Smooth muscle cell of the brain vasculature (primary cell): ENCODE results near the gene ARL14EPL.

ENCODE experiments used
- DNase-seq: peaks from one replicate; pipeline ENCODE4 v3.0.0-alpha.2; 2012; ENCODE audit warnings: low read depth, low spot score

Gene ARL14EPL

GRCh38 chr5:116032094-116032517 lies at the start of gene ARL14EPL:
ARL14EPL (plus strand) TSS chr5:116032472; CDS start chr5:116051466, 18,994 bp downstream.
- peak; percentile 67 for DNase-seq

GRCh38 chr5:115983519-115983918 lies 48.8 kb upstream of the ARL14EPL start:
- DNase-seq = no peak

- no peak for DNase-seq
Measured at GRCh38 chr5:115985802-115986757, 46.2 kb upstream of the ARL14EPL start.

GRCh38 chr5:115988002-115988401 lies 44.3 kb upstream of the ARL14EPL start:
- DNase-seq = no peak

GRCh38 chr5:115992848-115993350 lies 39.4 kb upstream of the ARL14EPL start:
- DNase-seq = no peak

- no peak for DNase-seq
Measured at GRCh38 chr5:115995351-115995750, 36.9 kb upstream of the ARL14EPL start.

- DNase-seq = no peak
Measured at GRCh38 chr5:116002116-116002906, 30.0 kb upstream of the ARL14EPL start.

- DNase-seq = no peak
Measured at GRCh38 chr5:116004248-116004647, 28.0 kb upstream of the ARL14EPL start.

- DNase-seq = no peak
Measured at GRCh38 chr5:116009806-116010205, 22.5 kb upstream of the ARL14EPL start.

- no peak for DNase-seq
Measured at GRCh38 chr5:116011046-116011445, 21.2 kb upstream of the ARL14EPL start.

GRCh38 chr5:116013207-116013785 lies 19.0 kb upstream of the ARL14EPL start:
- no peak for DNase-seq

GRCh38 chr5:116013936-116014335 lies 18.3 kb upstream of the ARL14EPL start:
- no peak for DNase-seq

GRCh38 chr5:116023619-116024018 lies 8.7 kb upstream of the ARL14EPL start:
- no peak for DNase-seq

- DNase-seq = no peak
Measured at GRCh38 chr5:116025866-116026265, 6.4 kb upstream of the ARL14EPL start.

- DNase-seq = no peak
Measured at GRCh38 chr5:116032991-116033390, 719 bp downstream of the ARL14EPL start.

GRCh38 chr5:116035123-116035522 lies 2.9 kb downstream of the ARL14EPL start:
- DNase-seq = no peak

- no peak for DNase-seq
Measured at GRCh38 chr5:116037236-116037822, 5.1 kb downstream of the ARL14EPL start.

- no peak for DNase-seq
Measured at GRCh38 chr5:116038817-116039216, 6.5 kb downstream of the ARL14EPL start.

- DNase-seq = no peak
Measured at GRCh38 chr5:116042375-116042774, 10.1 kb downstream of the ARL14EPL start.

GRCh38 chr5:116044073-116044472 lies 11.8 kb downstream of the ARL14EPL start:
- DNase-seq = no peak

- DNase-seq = no peak
Measured at GRCh38 chr5:116045821-116046220, 13.5 kb downstream of the ARL14EPL start.
